Mesendoderm (in vitro differentiated cells): ENCODE measurements around the gene NR1D1.

Experiments used
- DNase-seq: peaks from one replicate; pipeline ENCODE4 v3.0.0; 2013
- H2AK5ac ChIP-seq: 2 replicates; pipeline ENCODE4 v1.6.1; 2013; ENCODE audit warnings: low read length, inconsistent platforms
- H2BK120ac ChIP-seq: 2 replicates; pipeline ENCODE4 v1.6.1; 2013; ENCODE audit warnings: low read depth, mild to moderate bottlenecking, low read length, moderate library complexity, mixed read lengths
- H2BK15ac ChIP-seq: replicated peaks from 2 replicates; pipeline ENCODE4 v1.6.1; 2013; ENCODE audit warnings: low read depth, mild to moderate bottlenecking, moderate library complexity
- H2BK5ac ChIP-seq: 2 replicates; pipeline ENCODE4 v1.6.1; 2013; ENCODE audit warnings: low read length, inconsistent platforms
- H3K18ac ChIP-seq: 2 replicates; pipeline ENCODE4 v1.6.1; 2013; ENCODE audit warnings: mild to moderate bottlenecking, low read length, mixed read lengths
- H3K23ac ChIP-seq: one replicate; pipeline ENCODE4 v1.6.1; 2013; ENCODE audit warnings: low read length
- H3K27ac ChIP-seq: 2 replicates; pipeline ENCODE4 v1.5.1; 2013; ENCODE audit warnings: low read depth, mild to moderate bottlenecking, inconsistent platforms, low read length, moderate library complexity
- H3K27me3 ChIP-seq: 2 replicates; pipeline ENCODE4 v1.6.1; 2013; ENCODE audit warnings: low read length, control low read depth, mild to moderate bottlenecking, inconsistent platforms; ENCODE audit not compliant: insufficient read depth, poor library complexity
- H3K36me3 ChIP-seq: 2 replicates; pipeline ENCODE4 v1.6.1; 2013; ENCODE audit warnings: low read length, inconsistent platforms; ENCODE audit not compliant: control insufficient read depth, insufficient read depth
- H3K4ac ChIP-seq: one replicate; pipeline ENCODE4 v1.6.1; 2013; ENCODE audit warnings: low read depth, mild to moderate bottlenecking, low read length, moderate library complexity
- H3K4me1 ChIP-seq: 2 replicates; pipeline ENCODE4 v1.6.1; 2013; ENCODE audit warnings: low read depth, low read length, inconsistent platforms; ENCODE audit not compliant: control insufficient read depth
- H3K4me2 ChIP-seq: 2 replicates; pipeline ENCODE4 v1.6.1; 2013; ENCODE audit warnings: low read length
- H3K4me3 ChIP-seq: 2 replicates; pipeline ENCODE4 v1.5.1; 2013; ENCODE audit warnings: mild to moderate bottlenecking, low read length
- H3K56ac ChIP-seq: one replicate; pipeline ENCODE4 v1.6.1; 2013; ENCODE audit warnings: low read length
- H3K79me1 ChIP-seq: 2 replicates; pipeline ENCODE4 v1.6.1; 2013; ENCODE audit warnings: low read length, inconsistent platforms
- H3K79me2 ChIP-seq: 2 replicates; pipeline ENCODE4 v1.6.1; 2013; ENCODE audit warnings: mild to moderate bottlenecking, low read length; ENCODE audit not compliant: control insufficient read depth, insufficient read depth
- H3K9ac ChIP-seq: 2 replicates; pipeline ENCODE4 v1.6.1; 2013; ENCODE audit warnings: low read length, inconsistent platforms
- H4K5ac ChIP-seq: one replicate; pipeline ENCODE4 v1.6.1; 2013; ENCODE audit warnings: low read length
- H4K8ac ChIP-seq: one replicate; pipeline ENCODE4 v1.6.1; 2013; ENCODE audit warnings: low read depth, mild to moderate bottlenecking, control low read depth, low read length, moderate library complexity
- WGBS: extraction: QIAGEN DNeasy Blood & Tissue Kit; methylation state at CpG from one replicate; pipeline ENCODE4 v1.1.7; 2013; ENCODE audit warnings: low lambda C conversion rate, missing lambda C conversion rate; ENCODE audit not compliant: insufficient coverage; ENCODE audit errors: extremely low coverage; 5-methylcytosine and 5-hydroxymethylcytosine counted together

NR1D1 gene

DNA sequence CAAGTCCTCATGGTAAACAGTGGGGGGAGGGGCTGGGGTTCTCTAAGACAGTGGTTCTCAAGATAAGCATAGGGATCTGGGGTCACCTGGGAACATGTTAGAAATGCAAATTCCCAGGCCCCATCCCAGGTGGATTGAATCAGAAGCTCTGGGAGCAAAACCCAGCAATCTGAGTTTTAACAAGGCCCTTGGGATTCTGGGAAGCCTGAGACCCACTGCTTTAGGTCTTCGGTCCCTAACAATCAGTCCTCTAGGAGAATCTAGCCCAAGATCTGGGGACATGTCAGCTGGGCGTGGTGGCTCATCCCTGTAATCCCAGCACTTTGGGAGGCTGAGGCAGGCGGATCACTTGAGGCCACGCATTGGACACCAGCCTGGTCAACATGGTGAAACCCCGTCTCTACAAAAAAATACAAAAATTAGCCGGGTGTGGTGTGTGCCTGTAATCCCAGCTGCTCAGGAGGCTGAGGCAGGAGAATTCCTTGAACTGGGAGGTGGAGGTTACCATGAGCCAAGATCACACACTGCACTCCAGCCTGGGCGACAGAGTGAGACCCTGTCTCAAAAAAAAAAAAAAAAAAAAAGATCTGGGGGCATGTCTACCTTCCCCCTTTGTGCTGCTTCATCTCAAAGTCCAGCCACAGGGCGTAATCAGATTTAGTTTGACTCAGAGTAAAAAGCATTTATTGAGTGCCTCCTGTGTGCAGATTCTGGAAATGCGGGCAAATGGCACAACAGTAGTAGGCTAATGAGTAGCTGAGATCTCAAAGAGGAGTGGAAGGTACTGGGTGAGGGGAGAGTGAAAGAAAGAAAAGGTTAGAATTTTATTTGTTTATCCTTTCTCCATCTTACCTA, 8.8 kb upstream of the NR1D1 start:
- DNase-seq, result no peak
- H3K79me1 ChIP-seq, result no peaks in the 10 kb centered on the region
- no peak overlapping the region for H2AK5ac ChIP-seq
- H2BK5ac ChIP-seq, result no peak overlapping the region
- H3K27me3 ChIP-seq, result no peaks in the 10 kb centered on the region
- WGBS, result no CpG with 5 or more reads among the region's 9 CpGs
- H3K4me3 ChIP-seq, result no peak overlapping the region
- no peak overlapping the region for H3K4ac ChIP-seq
- H3K4me2 ChIP-seq, result no peak overlapping the region
- no peak overlapping the region for H3K18ac ChIP-seq
- no peak overlapping the region for H3K27ac ChIP-seq
- no peak overlapping the region for H2BK15ac ChIP-seq
- H3K79me2 ChIP-seq, result no peaks in the 10 kb centered on the region
- H2BK120ac ChIP-seq, result no peak overlapping the region
- no peak overlapping the region for H4K5ac ChIP-seq
- H3K23ac ChIP-seq, result no peak overlapping the region
- no peak overlapping the region for H3K9ac ChIP-seq
- H3K36me3 ChIP-seq, result no peaks in the 10 kb centered on the region
- H4K8ac ChIP-seq, result no peak overlapping the region
- peaks cover 12% of the 10 kb centered on the region for H3K4me1 ChIP-seq
- no peak overlapping the region for H3K56ac ChIP-seq

DNA sequence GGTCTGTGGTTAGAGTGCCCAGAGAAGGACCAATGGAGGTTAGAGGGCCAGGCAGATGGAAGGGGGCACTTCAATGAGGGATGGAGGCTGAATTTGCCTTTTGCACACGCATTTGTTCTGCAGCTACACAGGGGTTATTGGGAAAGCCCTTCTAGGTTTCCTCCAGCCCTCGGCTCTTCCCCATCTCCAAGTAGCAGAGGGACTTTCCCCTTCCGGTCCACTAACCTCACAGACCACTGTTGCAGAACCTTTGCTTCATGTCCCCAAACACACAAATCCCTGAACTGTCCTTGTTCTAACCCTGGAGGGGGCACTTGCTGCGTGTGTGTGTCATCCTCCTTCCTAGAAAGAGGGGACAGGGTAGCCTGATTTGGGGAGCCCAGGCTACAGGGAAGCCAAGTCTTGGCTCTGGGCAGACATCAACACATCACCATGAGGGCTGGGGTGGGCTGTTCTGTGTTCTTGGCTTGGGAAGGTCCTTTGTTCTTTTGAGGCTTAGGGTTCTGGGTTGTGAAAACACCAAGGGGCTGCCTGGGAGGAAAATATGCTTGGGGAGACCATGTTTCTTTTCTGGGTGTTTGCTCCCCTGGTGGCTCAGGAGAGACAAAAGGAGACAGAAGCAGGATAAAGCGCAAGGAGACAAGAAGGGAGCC, 7.3 kb upstream of the NR1D1 start:
- no peak overlapping the region for H4K5ac ChIP-seq
- H3K56ac ChIP-seq, result peak overlapping the region; percentile 78
- H3K23ac ChIP-seq, result no peak overlapping the region
- no peak overlapping the region for H3K4me2 ChIP-seq
- H3K79me2 ChIP-seq, result no peaks in the 10 kb centered on the region
- H3K18ac ChIP-seq, result peak overlapping the region; percentile 85
- peak overlapping the region; percentile 46 for H3K9ac ChIP-seq
- no peak overlapping the region for H3K27ac ChIP-seq
- no peaks in the 10 kb centered on the region for H3K79me1 ChIP-seq
- H2AK5ac ChIP-seq, result no peak overlapping the region
- H3K27me3 ChIP-seq, result no peaks in the 10 kb centered on the region
- no peak overlapping the region for H2BK5ac ChIP-seq
- no peak overlapping the region for H2BK15ac ChIP-seq
- H3K36me3 ChIP-seq, result no peaks in the 10 kb centered on the region
- no peak overlapping the region for H3K4me3 ChIP-seq
- H3K4ac ChIP-seq, result peak overlapping the region; percentile 82
- no peak overlapping the region for H4K8ac ChIP-seq
- DNase-seq, result no peak
- no CpG with 5 or more reads among the region's 5 CpGs for WGBS
- H3K4me1 ChIP-seq, result peaks cover 9% of the 10 kb centered on the region
- no peak overlapping the region for H2BK120ac ChIP-seq

DNA sequence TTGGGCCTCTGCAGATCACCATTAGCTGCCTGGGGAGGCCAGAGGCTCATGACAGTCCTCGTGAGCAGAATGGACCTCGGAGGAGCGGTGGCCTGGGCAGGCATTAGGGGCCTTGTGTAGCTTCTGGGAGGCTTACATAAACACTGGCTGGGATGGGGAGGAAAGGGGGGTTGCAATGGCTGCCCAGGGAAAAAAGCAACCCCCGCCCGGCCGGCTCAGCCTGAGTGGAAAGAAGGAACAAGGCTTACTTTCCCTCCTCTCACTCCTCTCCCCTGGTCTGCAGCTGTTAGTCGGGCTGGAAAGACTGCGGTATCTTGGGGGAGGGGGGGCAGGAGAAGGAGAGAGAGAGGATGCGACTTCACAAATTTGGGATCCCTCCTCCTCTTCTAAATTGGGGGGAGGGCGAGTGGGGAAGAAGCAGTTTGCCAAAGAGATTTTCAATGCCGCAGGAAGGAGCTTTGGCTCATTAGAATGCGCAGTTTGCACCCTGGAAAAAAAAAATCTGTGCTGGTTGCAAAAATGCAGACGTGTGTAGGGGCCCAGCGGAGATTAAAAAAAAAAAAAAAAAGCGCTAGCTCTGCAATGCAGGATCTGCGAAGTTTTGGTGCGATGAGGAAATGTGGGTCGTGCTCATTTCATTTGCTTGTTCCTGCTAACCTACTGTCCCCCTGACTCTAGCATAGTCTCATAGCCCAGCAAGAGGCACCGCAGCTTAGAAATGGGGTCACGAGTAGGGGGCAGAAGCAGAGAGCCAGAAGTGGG, 6.6 kb upstream of the NR1D1 start:
- peaks cover 9% of the 10 kb centered on the region for H3K4me1 ChIP-seq
- no peaks in the 10 kb centered on the region for H3K79me1 ChIP-seq
- no peak overlapping the region for H4K8ac ChIP-seq
- H3K4ac ChIP-seq, result peak overlapping the region; percentile 38
- H4K5ac ChIP-seq, result no peak overlapping the region
- H2AK5ac ChIP-seq, result no peak overlapping the region
- no peak overlapping the region for H2BK120ac ChIP-seq
- H3K4me3 ChIP-seq, result no peak overlapping the region
- H2BK15ac ChIP-seq, result no peak overlapping the region
- WGBS, result no CpG with 5 or more reads among the region's 20 CpGs
- no peak overlapping the region for H3K23ac ChIP-seq
- H3K9ac ChIP-seq, result peak overlapping the region; percentile 4
- no peaks in the 10 kb centered on the region for H3K79me2 ChIP-seq
- no peak for DNase-seq
- no peak overlapping the region for H3K4me2 ChIP-seq
- no peak overlapping the region for H2BK5ac ChIP-seq
- H3K27me3 ChIP-seq, result no peaks in the 10 kb centered on the region
- H3K18ac ChIP-seq, result peak overlapping the region; percentile 85
- no peak overlapping the region for H3K27ac ChIP-seq
- H3K56ac ChIP-seq, result peak overlapping the region; percentile 78
- H3K36me3 ChIP-seq, result no peaks in the 10 kb centered on the region

DNA sequence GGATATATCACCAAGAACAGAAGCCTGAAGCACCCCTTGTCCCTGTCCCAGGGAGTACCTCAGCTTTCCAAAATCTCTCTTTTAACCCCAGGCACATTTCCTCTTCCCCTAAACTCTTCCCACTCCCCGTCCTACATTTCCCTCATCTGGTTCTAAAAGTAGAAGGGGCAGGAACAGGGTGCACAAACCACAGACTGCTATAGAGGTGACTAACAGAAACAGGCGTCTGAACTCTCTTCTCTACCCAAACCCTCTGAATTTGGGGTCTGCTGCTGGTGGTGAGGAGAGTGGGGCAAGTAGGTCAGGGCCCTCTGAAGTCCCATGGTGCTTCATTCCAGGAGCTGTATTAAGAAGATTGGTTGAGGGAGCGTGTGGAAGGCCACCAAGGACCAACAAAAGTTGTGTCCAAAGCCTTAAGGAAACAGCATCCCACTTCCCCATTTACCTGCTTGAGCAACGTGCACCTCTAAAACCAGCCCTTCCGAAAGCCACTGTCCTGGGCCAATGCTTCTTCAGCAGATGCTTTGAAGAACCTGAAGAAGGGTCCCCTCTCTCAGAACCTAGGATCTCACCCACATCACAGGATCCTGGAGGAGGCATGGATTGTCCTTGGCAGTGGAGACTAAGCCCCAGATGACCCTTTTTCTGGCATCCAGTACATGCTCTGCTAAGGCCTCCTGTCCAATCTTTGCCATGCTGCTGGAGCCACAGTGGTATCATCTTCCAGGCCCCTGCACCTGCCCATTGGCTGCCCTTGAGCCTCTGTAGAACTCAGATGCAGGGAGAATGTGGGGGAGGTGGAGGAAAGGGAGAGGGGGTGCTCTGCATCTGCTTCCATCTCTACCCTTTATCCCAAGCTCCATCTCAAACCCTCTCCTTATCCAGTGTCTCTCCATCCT, 5.7 kb upstream of the NR1D1 start:
- Histone ChIP-seq H4K8ac (no peak overlapping the region), H3K4ac (no peak overlapping the region), H3K23ac (no peak overlapping the region), H2BK5ac (no peak overlapping the region), H3K4me2 (no peak overlapping the region), H3K9ac (peak overlapping the region; percentile 3), H2BK15ac (no peak overlapping the region), H2AK5ac (no peak overlapping the region), H3K36me3 (no peaks in the 10 kb centered on the region), H3K79me2 (no peaks in the 10 kb centered on the region), H2BK120ac (no peak overlapping the region), H3K27ac (no peak overlapping the region), H3K27me3 (no peaks in the 10 kb centered on the region), H4K5ac (no peak overlapping the region), H3K56ac (no peak overlapping the region), H3K4me1 (peaks cover 6% of the 10 kb centered on the region), H3K18ac (no peak overlapping the region), H3K79me1 (no peaks in the 10 kb centered on the region), H3K4me3 (no peak overlapping the region)
- no CpG with 5 or more reads among the region's 5 CpGs for WGBS
- no peak for DNase-seq
